ENCODE results near the gene ADCK1. TPM values are rescaled to one million over a fixed set of nuclear protein-coding genes. Genes with fewer than 3 reads are reported as not detected.
"Not testable (repeated sequence)": the region's sequence is repeated elsewhere in the genome, so short reads cannot be mapped to it uniquely, and the experiment has no call there.

ADCK1 gene
- total RNA-seq, 4 donors from 2014 or later: 4.2 to 10.7 (median 6.2) TPM

DNA sequence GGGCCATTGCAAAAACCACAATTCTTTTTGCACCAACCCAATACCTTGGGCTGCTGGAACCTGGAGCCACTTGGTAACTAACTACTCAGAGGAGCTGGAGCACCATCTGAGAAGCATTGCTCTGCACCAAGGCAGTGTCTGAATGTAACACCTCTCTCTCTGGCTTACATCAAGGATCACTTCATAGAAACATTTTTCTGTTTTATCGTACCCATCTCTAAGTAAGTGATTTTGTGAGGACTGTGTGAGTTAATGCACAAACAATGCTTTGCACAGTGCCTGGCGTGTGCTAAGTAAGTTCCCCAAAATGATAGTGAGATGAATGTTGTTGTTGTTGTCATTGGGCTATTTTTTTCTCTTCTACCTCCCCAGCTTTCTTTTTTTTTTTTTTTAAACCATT, 111.4 kb downstream of the ADCK1 start:
- no peak for DNase-seq (ENCODE audit: low spot score)
- ATAC-seq (ENCODE audit: low FRiP score): no peak
- TF ChIP-seq, protein P1, sequence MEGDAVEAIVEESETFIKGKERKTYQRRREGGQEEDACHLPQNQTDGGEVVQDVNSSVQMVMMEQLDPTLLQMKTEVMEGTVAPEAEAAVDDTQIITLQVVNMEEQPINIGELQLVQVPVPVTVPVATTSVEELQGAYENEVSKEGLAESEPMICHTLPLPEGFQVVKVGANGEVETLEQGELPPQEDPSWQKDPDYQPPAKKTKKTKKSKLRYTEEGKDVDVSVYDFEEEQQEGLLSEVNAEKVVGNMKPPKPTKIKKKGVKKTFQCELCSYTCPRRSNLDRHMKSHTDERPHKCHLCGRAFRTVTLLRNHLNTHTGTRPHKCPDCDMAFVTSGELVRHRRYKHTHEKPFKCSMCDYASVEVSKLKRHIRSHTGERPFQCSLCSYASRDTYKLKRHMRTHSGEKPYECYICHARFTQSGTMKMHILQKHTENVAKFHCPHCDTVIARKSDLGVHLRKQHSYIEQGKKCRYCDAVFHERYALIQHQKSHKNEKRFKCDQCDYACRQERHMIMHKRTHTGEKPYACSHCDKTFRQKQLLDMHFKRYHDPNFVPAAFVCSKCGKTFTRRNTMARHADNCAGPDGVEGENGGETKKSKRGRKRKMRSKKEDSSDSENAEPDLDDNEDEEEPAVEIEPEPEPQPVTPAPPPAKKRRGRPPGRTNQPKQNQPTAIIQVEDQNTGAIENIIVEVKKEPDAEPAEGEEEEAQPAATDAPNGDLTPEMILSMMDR (IDR thresholded peaks at IDR 0.05): no peak

DNA sequence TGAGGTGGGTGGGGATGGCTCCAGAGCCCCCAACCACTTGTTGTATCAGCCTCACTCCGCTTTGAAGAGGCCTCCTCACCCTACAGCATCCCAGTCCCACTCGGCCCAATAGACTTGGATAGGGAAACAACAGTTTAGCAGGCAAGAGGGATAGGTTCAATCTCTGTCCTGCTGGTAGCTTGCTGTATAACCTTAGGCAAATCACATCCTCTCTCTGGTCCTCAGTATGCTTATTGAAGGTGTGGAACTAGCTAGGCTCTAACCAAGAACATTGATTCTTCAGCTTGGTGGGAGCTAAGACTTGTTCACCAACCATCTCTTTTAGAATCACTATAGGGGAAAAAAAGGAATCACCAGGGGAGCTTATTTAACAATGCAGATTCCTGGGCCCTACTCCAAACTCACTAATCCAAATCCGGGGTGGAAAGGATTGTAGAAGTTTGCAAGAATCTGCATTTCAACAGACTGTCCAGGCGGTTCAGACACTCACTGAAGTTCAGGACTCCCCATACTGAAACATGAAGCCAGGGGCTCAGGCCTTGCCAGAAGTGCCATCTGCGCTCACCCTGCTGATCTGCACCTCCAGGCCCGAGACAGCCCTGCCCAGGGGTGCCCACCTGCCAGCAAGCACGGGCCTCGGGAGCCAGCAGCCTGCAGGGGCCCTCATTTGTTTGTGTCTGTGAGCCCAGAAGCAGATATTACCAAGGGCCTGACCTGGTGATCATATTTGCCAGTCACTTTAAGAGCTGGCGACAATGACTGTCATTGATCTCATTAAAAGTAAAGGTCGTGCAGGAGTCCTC, 113.0 kb downstream of the ADCK1 start:
- no peak for DNase-seq (ENCODE audit: low spot score)
- ATAC-seq (ENCODE audit: low FRiP score): no peak
- TF ChIP-seq, protein P1 (IDR thresholded peaks at IDR 0.05): no peak

DNA sequence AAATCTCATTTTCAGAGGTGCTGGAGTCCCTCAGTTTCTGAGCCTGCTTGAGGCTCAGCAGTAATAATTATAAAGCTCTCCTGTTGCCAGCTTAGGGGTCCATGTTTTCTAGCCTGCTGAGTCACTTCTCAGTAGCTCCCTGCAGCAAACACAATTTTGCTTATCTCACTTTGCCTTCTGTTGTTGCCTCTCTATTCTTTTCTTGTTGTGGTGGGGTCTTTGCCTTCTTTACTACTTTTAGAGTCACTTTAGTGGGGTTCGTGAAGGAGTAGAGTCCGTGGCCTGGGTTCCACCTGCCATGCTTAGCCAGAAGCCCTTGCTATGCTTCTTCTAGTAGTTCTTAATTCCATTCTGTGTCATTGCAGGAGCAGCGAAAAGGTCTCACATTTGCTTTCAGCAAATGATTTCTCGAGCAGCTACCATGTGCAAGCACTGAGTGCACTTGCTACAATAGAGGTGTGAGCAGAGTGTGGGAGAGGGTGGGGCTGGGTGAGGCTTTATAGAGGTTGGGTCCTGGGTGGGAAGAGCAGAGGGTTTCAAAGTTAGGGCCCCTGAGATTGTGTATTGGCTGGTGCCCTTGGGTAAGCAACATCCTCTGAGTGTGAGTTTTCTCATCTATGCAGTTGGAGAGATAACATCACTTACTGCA, 114.3 kb downstream of the ADCK1 start:
- TF ChIP-seq, protein P1 (IDR thresholded peaks at IDR 0.05): no peak
- no peak for ATAC-seq (ENCODE audit: low FRiP score)

DNA sequence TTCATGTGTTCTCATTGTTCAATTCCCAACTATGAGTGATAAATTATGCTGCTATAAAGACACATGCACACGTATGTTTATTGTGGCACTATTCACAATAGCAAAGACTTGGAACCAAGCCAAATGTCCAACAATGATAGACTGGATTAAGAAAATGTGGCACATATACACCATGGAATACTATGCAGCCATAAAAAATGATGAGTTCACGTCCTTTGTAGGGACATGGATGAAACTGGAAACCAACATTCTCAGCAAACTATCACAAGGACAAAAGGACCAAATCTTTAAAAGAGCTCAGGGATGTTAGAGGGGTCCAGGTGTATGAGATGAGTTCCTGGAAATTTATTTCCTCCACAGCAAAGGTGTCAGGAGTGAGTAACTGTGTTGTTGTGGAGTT, 115.5 kb downstream of the ADCK1 start:
- DNase-seq (ENCODE audit: low spot score); ATAC-seq (ENCODE audit: low FRiP score): not testable (repeated sequence)

More for the DNA sequence above, 114.3 kb downstream of the ADCK1 start:
- DNase-seq (ENCODE audit: low spot score): no peak

DNA sequence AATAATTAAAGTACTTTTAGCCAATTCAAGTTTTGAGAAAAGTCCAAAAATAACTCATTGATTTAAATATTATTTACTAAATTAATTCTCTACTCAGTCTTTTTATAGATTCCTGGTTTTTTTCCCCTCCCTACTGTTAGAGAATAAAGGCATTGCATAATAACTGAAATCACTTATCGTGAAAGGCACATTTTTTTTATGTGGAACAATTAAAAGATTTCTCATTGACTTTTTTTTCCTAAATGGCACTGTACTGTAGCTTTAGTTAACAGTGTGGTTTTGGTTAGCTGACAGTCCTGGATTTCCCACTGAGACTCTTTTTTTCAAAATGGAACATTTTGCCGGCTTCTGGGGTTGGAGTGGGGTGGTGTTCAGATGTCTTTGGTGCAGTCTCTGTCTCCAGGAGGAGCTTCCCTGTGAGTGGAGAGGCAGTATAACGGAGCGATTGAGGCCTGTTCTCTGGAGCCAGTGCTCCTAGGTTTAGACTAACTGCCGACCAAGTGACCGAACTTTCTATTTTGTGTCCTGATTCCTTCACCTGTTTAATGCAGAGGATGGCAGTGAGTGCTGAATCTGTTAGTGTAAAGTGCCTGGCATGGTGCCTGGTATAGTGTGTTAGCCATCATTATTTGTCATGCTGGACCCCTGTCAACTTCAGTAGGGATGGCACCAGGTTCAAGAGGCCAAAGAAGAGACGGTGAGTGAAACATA, 117.7 kb downstream of the ADCK1 start:
- ATAC-seq (ENCODE audit: low FRiP score) (no peak), DNase-seq (ENCODE audit: low spot score) (no peak)
- TF ChIP-seq, protein P1 (IDR thresholded peaks at IDR 0.05): no peak

DNA sequence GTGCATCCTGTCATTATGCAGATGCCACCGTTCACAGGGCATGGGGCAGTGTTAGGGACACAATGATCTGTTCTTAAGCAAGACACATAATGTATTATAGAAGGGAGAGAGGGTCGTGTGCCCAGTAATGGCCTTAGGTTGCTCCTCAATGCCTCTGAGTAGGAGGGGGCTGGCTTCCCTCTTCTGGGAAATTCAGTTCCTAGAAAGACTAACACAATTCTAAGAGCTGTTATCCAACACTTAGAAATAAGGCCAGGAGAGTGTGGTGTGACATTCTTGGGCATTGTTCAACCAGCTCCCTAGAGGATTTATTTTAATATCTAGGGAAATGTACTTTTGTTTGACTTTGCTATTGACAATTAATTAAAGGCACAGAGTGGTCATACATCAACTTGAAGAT, 118.5 kb downstream of the ADCK1 start:
- TF ChIP-seq, protein P1 (IDR thresholded peaks at IDR 0.05): no peak

DNA sequence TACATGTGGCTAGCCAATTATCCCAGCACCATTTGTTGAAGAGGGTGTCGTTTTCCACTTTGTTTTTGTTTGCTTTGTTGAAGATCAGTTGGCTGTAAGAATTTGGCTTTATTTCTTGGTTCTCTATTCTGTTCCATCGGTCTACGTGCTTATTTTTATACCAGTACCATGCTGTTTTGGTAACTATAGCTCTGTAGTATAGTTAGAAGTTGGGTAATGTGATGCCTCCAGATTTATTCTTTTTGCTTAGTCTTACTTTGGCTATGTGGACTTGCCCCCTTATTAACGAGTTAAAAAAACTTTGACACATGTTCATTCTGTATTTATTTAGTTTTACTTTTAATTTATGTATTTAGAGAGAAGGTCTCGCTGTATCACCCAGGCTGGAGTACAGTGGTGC, 120.4 kb downstream of the ADCK1 start:
- ATAC-seq (ENCODE audit: low FRiP score) (no peak), DNase-seq (ENCODE audit: low spot score) (no peak)
- TF ChIP-seq, protein P1 (IDR thresholded peaks at IDR 0.05): no peak

More for the DNA sequence above, 118.5 kb downstream of the ADCK1 start:
- DNase-seq (ENCODE audit: low spot score) (no peak), ATAC-seq (ENCODE audit: low FRiP score) (no peak)

Measured in omental fat pad (tissue), 4 donors.